Stimulated activated naive B cell treated with anti-CD40 and anti-IgM and Interleukin-4, amounts not matched to agents 10 μg/mL and 1 μg/mL and 100 μg/mL, for 72 hours (primary cell): ENCODE results near the gene STX11.

Source experiments
- ATAC-seq, 2 donors: fragments of 150-1000 bp; cut with Tn5 transposase; replicated peaks; 2 replicates each; pipeline ENCODE4 v1.10.0; 2021; ENCODE audit warnings: moderate library complexity in 1 of 2
- DNase-seq: peaks from one replicate; pipeline ENCODE4 v3.0.0; 2021
- H3K27ac Mint-ChIP-seq: one replicate; pipeline ENCODE4 v1.8.0; 2022; ENCODE audit warnings: mild to moderate bottlenecking, mixed read lengths
- H3K27me3 Mint-ChIP-seq, 2 donors: one replicate each; pipeline ENCODE4 v1.8.0; 2022; ENCODE audit warnings: mixed read lengths in 2 of 2
- H3K36me3 Mint-ChIP-seq, 2 donors: one replicate each; pipeline ENCODE4 v1.8.0; 2022; ENCODE audit warnings: mixed read lengths in 2 of 2, mild to moderate bottlenecking in 1 of 2
- H3K4me1 Mint-ChIP-seq, 2 donors: one replicate each; pipeline ENCODE4 v1.8.0; 2022; ENCODE audit warnings: mixed read lengths in 2 of 2, mild to moderate bottlenecking in 1 of 2
- H3K4me3 Mint-ChIP-seq, 2 donors: one replicate each; pipeline ENCODE4 v1.8.0; 2022; ENCODE audit warnings: mild to moderate bottlenecking in 2 of 2, mixed read lengths in 2 of 2, moderate library complexity in 1 of 2
- H3K9me3 Mint-ChIP-seq, 2 donors: one replicate each; pipeline ENCODE4 v1.8.0; 2022; ENCODE audit warnings: mixed read lengths in 2 of 2, mild to moderate bottlenecking in 1 of 2

STX11 gene

GRCh38 chr6:144149894-144150709 lies at the start of gene STX11:
Gene STX11, plus strand, starts transcription at chr6:144150517. Its CDS starts 36,111 bp downstream, at chr6:144186628.
- no peaks in the 10 kb centered on the region for H3K27me3 Mint-ChIP-seq
- ATAC-seq (peak; percentile 79 to 80), DNase-seq (peak; percentile 97)
- H3K9me3 Mint-ChIP-seq = peaks cover 0 to 2% of the 10 kb centered on the region in 2 donors
- peak within 1 kb of the TSS; percentile 97 for H3K27ac Mint-ChIP-seq
- H3K4me3 Mint-ChIP-seq = peak within 1 kb of the TSS; percentile 84 to 89
- H3K36me3 Mint-ChIP-seq = peaks cover 8 to 29% of the 10 kb centered on the region in 2 donors
- peaks cover 20 to 35% of the 10 kb centered on the region in 2 donors for H3K4me1 Mint-ChIP-seq

GRCh38 chr6:144103026-144103563 lies 47.2 kb upstream of the STX11 start:
- Mint-ChIP-seq H3K36me3 (no peaks in the 10 kb centered on the region), H3K4me3 (no peak overlapping the region), H3K27me3 (no peaks in the 10 kb centered on the region), H3K27ac (no peak overlapping the region), H3K9me3 (no peaks in the 10 kb centered on the region), H3K4me1 (peaks cover 2 to 5% of the 10 kb centered on the region in 2 donors)
- ATAC-seq (no peak), DNase-seq (no peak)

DNA sequence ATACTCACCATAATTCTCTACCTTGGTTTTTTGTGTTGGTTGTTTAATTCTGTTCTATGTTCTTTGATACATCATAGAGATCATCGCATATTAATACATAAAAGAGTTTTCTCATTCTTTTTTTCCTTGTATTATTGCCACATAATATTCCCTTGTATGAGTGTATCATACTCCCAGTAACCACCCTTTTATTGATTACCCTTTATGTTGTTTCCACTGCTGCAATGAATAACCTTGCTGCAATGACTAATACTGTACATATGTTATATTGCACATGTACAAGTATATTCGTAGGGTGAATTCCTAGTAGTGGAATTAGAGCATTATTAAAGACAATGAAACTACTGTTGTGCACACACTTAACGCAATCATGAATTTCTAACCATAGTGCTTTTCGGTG lies 45.8 kb upstream of the STX11 start:
- Mint-ChIP-seq H3K27ac (no peak overlapping the region), H3K9me3 (no peaks in the 10 kb centered on the region), H3K36me3 (no peaks in the 10 kb centered on the region), H3K4me1 (peaks cover 2 to 5% of the 10 kb centered on the region in 2 donors), H3K27me3 (no peaks in the 10 kb centered on the region), H3K4me3 (no peak overlapping the region)
- DNase-seq (no peak), ATAC-seq (no peak)

GRCh38 chr6:144104898-144105487 lies 45.3 kb upstream of the STX11 start:
- Mint-ChIP-seq H3K9me3 (no peaks in the 10 kb centered on the region), H3K27me3 (no peaks in the 10 kb centered on the region), H3K4me3 (no peak overlapping the region), H3K27ac (no peak overlapping the region), H3K4me1 (peaks cover 2 to 5% of the 10 kb centered on the region in 2 donors), H3K36me3 (no peaks in the 10 kb centered on the region)
- ATAC-seq = peak; percentile 78 to 84
- DNase-seq = peak; percentile 35

DNA sequence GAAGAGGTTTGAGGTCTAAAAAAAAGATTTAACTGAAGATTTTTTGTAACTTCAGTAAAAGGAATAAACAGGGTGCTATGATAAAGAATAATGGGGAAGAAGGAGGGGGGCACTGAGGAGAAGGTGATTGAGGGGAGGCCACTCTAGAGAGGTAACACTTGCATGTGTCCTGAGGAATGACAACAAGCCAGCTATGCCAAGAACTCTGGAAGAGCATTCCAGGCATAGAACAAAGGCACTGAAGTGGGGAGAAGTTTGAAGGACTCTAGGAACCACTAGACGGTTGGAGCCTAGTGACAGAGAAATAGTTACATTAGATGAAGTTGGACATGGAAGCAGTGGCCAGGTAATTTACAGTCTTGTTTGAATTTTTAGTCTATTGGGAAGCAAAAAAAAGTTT lies 44.1 kb upstream of the STX11 start:
- no peak for ATAC-seq
- Mint-ChIP-seq H3K4me3 (no peak overlapping the region), H3K27me3 (no peaks in the 10 kb centered on the region), H3K36me3 (no peaks in the 10 kb centered on the region), H3K27ac (no peak overlapping the region), H3K9me3 (no peaks in the 10 kb centered on the region), H3K4me1 (peaks cover 2 to 5% of the 10 kb centered on the region in 2 donors)
- DNase-seq = no peak

GRCh38 chr6:144110210-144110609 lies 40.1 kb upstream of the STX11 start:
- no peaks in the 10 kb centered on the region for H3K27me3 Mint-ChIP-seq
- no peak overlapping the region for H3K27ac Mint-ChIP-seq
- H3K9me3 Mint-ChIP-seq = no peaks in the 10 kb centered on the region
- no peak for DNase-seq
- H3K4me3 Mint-ChIP-seq = no peak overlapping the region
- no peaks in the 10 kb centered on the region for H3K36me3 Mint-ChIP-seq
- no peak for ATAC-seq
- H3K4me1 Mint-ChIP-seq = peaks cover 0 to under 1% of the 10 kb centered on the region in 2 donors

DNA sequence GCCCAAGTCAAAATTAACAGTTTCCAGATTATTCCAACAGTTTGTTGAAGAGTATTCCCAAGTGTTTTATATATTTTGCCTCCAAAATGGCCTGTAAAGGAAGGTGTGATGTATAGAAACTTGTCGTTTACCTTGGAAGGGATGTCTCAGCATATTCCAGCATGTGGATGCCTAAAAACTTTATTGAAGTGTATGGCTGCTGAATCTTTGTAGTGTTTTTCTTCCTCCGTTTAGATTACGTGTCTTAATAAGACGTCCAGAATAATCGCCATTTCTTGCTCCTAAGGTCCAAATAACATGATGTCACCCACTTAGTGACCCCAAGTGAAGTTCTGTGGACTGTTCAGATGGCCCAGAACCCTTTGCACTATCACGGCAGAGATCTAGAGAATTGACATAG lies 37.0 kb upstream of the STX11 start:
- H3K9me3 Mint-ChIP-seq = no peaks in the 10 kb centered on the region
- no peak overlapping the region for H3K27ac Mint-ChIP-seq
- DNase-seq = no peak
- H3K4me1 Mint-ChIP-seq = no peaks in the 10 kb centered on the region
- H3K36me3 Mint-ChIP-seq = no peaks in the 10 kb centered on the region
- no peak overlapping the region for H3K4me3 Mint-ChIP-seq
- H3K27me3 Mint-ChIP-seq = no peaks in the 10 kb centered on the region
- no peak for ATAC-seq

DNA sequence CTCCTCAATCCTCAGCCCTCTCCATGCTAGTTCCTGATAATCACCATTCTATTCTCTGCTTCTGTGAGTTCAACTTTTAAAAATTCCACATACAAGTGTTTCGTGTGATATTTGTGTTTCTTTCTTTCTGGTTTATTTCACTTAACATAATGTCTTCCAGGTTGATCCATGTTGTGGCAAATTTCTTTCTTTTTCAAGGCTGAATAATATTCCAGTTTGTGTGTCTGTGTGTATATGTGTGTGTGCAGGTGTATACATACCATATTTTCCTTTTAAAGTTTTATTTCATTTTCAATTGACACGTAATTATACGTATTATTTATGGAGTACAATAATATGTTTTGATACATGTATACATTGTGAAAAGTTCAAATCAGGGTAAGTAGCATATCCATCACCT lies 35.1 kb upstream of the STX11 start:
- no peak for ATAC-seq
- Mint-ChIP-seq H3K27ac (no peak overlapping the region), H3K9me3 (no peaks in the 10 kb centered on the region), H3K4me3 (no peak overlapping the region), H3K4me1 (no peaks in the 10 kb centered on the region), H3K27me3 (no peaks in the 10 kb centered on the region), H3K36me3 (no peaks in the 10 kb centered on the region)
- DNase-seq = no peak

GRCh38 chr6:144119376-144119775 lies 30.9 kb upstream of the STX11 start:
- no peak for DNase-seq
- no peak for ATAC-seq
- H3K27me3 Mint-ChIP-seq = no peaks in the 10 kb centered on the region
- no peaks in the 10 kb centered on the region for H3K9me3 Mint-ChIP-seq
- no peak overlapping the region for H3K27ac Mint-ChIP-seq
- H3K36me3 Mint-ChIP-seq = no peaks in the 10 kb centered on the region
- no peak overlapping the region for H3K4me3 Mint-ChIP-seq
- peaks cover under 1 to 2% of the 10 kb centered on the region in 2 donors for H3K4me1 Mint-ChIP-seq

DNA sequence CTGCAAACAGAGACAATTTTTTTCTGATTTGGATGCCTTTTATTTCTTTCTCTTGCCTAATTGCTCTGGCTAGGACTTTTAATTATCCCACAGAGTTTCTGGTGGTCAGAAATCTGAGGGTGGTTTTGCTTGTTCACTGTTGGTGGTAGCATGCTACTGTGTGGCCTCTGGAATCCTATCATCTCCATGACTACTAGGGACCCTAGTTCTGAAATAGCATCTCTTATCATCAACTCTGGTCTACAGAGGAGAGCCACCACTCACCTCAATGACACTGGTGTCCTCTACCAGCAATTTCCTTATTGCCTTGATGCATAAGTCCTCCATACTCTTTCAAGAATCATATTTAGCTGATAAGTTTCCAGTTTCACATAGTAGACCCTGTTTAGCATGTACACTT lies 27.5 kb upstream of the STX11 start:
- H3K27me3 Mint-ChIP-seq = no peaks in the 10 kb centered on the region
- H3K27ac Mint-ChIP-seq = no peak overlapping the region
- no peak for ATAC-seq
- no peak for DNase-seq
- no peaks in the 10 kb centered on the region for H3K36me3 Mint-ChIP-seq
- no peak overlapping the region for H3K4me3 Mint-ChIP-seq
- H3K9me3 Mint-ChIP-seq = no peaks in the 10 kb centered on the region
- peaks cover 3 to 6% of the 10 kb centered on the region in 2 donors for H3K4me1 Mint-ChIP-seq

DNA sequence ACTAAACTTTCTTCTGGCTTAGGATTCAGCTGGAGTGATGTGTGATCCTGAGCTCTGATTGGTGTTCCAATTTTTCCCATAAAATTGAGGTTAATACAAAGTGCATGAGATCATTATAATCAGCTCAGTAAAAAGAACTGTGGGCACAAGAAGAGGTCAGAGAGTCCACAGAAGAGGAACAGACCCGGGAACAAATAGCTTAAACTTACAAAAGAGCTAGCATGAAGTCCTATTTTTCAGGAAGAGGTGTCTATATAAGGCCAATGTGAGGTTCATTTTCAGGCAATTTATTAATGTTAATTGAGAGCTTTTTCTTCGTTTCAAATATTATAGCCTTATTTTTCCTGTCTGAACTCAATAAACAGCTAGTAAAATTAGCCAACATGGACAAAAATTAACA lies 26.9 kb upstream of the STX11 start:
- H3K36me3 Mint-ChIP-seq = no peaks in the 10 kb centered on the region
- H3K9me3 Mint-ChIP-seq = no peaks in the 10 kb centered on the region
- peaks cover 3 to 6% of the 10 kb centered on the region in 2 donors for H3K4me1 Mint-ChIP-seq
- no peak for ATAC-seq
- no peak for DNase-seq
- no peak overlapping the region for H3K27ac Mint-ChIP-seq
- H3K4me3 Mint-ChIP-seq = no peak overlapping the region
- peaks cover 0 to 2% of the 10 kb centered on the region in 2 donors for H3K27me3 Mint-ChIP-seq

DNA sequence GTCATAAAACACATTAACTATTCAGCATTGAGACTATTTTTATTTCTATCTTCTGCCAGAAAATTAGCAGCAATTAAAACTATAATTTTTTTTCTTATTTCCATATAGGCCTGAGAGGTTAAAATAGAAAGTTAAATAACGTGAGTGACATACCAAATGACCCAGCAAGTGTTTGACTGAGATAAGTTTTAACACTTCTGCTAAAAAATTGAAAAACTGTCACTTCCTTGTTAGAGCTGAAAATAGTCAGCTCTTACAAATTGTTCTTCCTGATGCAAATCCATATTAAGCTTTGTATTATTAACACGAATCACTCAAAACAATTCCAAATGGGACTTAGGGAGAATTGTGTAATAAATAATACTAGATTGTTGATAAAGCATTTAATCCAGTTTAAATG lies 26.5 kb upstream of the STX11 start:
- Mint-ChIP-seq H3K4me3 (no peak overlapping the region), H3K27me3 (peaks cover 0 to 4% of the 10 kb centered on the region in 2 donors), H3K27ac (no peak overlapping the region)

DNA sequence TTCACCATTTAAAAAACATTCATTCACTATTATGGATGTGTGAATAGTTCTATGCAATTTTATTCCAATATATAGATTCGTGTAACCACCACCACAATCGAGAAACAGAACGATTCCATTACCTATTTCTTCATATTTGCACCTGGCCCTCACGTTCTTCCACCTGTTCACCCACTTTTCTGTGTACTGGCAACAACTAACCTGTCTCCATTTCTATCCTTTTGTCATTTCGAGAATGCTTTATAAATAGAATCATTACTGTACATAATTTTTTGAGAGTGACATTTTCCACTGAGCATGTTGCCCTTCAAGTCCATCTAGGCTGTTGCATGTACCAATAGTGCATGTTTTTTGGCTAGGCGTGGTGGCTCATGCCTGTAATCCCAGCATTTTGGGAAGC lies 23.2 kb upstream of the STX11 start:
- Mint-ChIP-seq H3K36me3 (no peaks in the 10 kb centered on the region), H3K27ac (no peak overlapping the region), H3K4me1 (peaks cover 12 to 22% of the 10 kb centered on the region in 2 donors), H3K27me3 (peaks cover 8 to 12% of the 10 kb centered on the region in 2 donors), H3K4me3 (no peak overlapping the region), H3K9me3 (no peaks in the 10 kb centered on the region)
- DNase-seq (no peak), ATAC-seq (no peak)

More for the DNA sequence above, 26.5 kb upstream of the STX11 start:
- Mint-ChIP-seq H3K9me3 (no peaks in the 10 kb centered on the region), H3K4me1 (peaks cover 3 to 6% of the 10 kb centered on the region in 2 donors), H3K36me3 (no peaks in the 10 kb centered on the region)
- ATAC-seq = no peak
- DNase-seq = no peak

DNA sequence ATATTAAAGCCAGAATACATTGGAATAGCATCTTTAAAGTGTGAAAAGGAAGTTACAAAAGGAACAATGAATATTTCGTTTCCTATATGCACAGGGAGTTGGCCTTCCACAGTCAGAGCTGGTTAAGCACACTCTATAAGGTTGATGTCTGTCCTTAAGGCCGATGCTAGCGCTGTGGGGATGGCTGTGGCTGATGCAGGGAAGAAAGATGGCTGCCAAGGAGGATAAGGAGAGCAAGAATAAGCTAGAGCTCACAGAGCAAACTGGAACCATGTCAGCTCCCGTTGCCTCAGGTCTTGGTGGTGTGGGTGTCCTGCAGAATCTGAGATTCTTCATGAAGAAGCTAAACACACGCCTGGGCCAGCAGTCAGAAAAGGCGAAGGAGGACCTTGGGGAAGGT lies 20.8 kb upstream of the STX11 start:
- H3K4me1 Mint-ChIP-seq = peaks cover 11 to 19% of the 10 kb centered on the region in 2 donors
- no peak for DNase-seq
- no peak overlapping the region for H3K4me3 Mint-ChIP-seq
- H3K27me3 Mint-ChIP-seq = peaks cover 8 to 23% of the 10 kb centered on the region in 2 donors
- no peaks in the 10 kb centered on the region for H3K36me3 Mint-ChIP-seq
- no peak overlapping the region for H3K27ac Mint-ChIP-seq
- H3K9me3 Mint-ChIP-seq = no peaks in the 10 kb centered on the region
- no peak for ATAC-seq

DNA sequence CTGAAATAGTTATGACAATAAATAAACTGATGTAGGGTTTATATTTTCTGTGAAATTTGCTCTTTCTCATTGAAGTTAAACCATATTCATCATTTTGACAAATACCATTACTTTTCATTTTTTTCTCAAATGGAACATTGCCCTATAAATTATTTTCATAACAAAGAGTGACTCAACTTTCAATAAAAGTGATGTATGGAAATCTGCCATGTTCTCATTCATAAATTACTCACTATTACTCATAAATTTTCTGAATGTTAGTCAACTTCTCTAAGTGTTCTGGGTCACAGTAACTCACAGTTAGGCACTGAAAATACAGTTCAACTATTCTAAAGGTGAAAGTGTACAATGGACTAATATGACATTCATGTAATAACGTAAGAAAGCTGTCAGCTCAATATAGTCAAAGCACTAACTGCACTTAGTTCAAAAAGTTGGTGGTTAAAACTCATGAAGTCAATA lies 19.0 kb upstream of the STX11 start:
- no peaks in the 10 kb centered on the region for H3K36me3 Mint-ChIP-seq
- H3K27me3 Mint-ChIP-seq = peaks cover 8 to 23% of the 10 kb centered on the region in 2 donors
- H3K9me3 Mint-ChIP-seq = no peaks in the 10 kb centered on the region
- no peak overlapping the region for H3K27ac Mint-ChIP-seq
- ATAC-seq (peak; percentile 79 to 87), DNase-seq (no peak)
- no peak overlapping the region for H3K4me3 Mint-ChIP-seq
- H3K4me1 Mint-ChIP-seq = peaks cover 9 to 16% of the 10 kb centered on the region in 2 donors
